Esophagus (tissue), 2 donors: Measurements from ENCODE around the gene CXorf66. TPM values are rescaled to one million over a fixed set of nuclear protein-coding genes. Genes with fewer than 3 reads are reported as not detected.

Source experiments
- H3K27ac ChIP-seq, 2 donors: one replicate each; pipeline ENCODE4 v1.5.1; 2013; ENCODE audit warnings: low read depth in 2 of 2, mild to moderate bottlenecking in 2 of 2, inconsistent platforms in 1 of 2, low read length in 1 of 2, moderate library complexity in 1 of 2
- H3K27me3 ChIP-seq, 2 donors: one replicate each; pipeline ENCODE4 v1.6.1; 2013; ENCODE audit warnings: low read length in 2 of 2, control low read depth in 1 of 2, mild to moderate bottlenecking in 1 of 2; ENCODE audit not compliant: insufficient read depth in 2 of 2, control insufficient read depth in 1 of 2
- H3K36me3 ChIP-seq, 2 donors: one replicate each; pipeline ENCODE4 v1.6.1; 2013; ENCODE audit warnings: low read length in 1 of 2; ENCODE audit not compliant: control insufficient read depth in 2 of 2, insufficient read depth in 2 of 2
- H3K4me1 ChIP-seq, 2 donors: one replicate each; pipeline ENCODE4 v1.6.1; 2013; ENCODE audit warnings: low read length in 1 of 2; ENCODE audit not compliant: control insufficient read depth in 2 of 2, insufficient read depth in 2 of 2
- H3K4me3 ChIP-seq, 2 donors: one replicate each; pipeline ENCODE4 v1.5.1; 2013; ENCODE audit warnings: low read length in 2 of 2, mild to moderate bottlenecking in 2 of 2, low read depth in 1 of 2, moderate library complexity in 1 of 2
- H3K9me3 ChIP-seq, 2 donors: one replicate each; pipeline ENCODE4 v1.6.1; 2013; ENCODE audit warnings: mild to moderate bottlenecking in 2 of 2, low read depth in 1 of 2, low read length in 1 of 2, moderate library complexity in 1 of 2; ENCODE audit not compliant: control insufficient read depth in 2 of 2, insufficient read depth in 1 of 2
- WGBS, 2 donors: extraction: QIAGEN DNeasy Blood & Tissue Kit; methylation state at CpG; one replicate each; pipeline ENCODE4 v1.1.7; 2013; 5-methylcytosine and 5-hydroxymethylcytosine counted together
- polyA plus RNA-seq, 2 donors: library from polyadenylated mRNA; stranded (reverse); fragments of 200-250 nt; gene quantifications; one replicate each; pipeline ENCODE4 v1.2.3, GENCODE V29; 2013
- donor health status: healthy with polysubstance abuse.
- donor health status: Bipolar disorder and iron deficiency.

The CXorf66 gene
- polyA plus RNA-seq, 2 donors, result not detected

GRCh38 chrX:139905743-139906142 lies 59.6 kb downstream of the CXorf66 start:
- H3K27me3 ChIP-seq, result no peaks in the 10 kb centered on the region
- no peak overlapping the region for H3K4me3 ChIP-seq
- no peaks in the 10 kb centered on the region for H3K36me3 ChIP-seq
- 80 to 88% methylated on average over 2 of the region's 2 CpGs for whole genome bisulfite sequencing, 2 donors
- no peaks in the 10 kb centered on the region for H3K4me1 ChIP-seq
- no peak overlapping the region for H3K27ac ChIP-seq
- no peaks in the 10 kb centered on the region for H3K9me3 ChIP-seq

Other genes starting within 250 kb of the CXorf66 start
- 1 to 10 TPM; 1.7 to 3.4 TPM for gene ATP11C, start 32.5 kb downstream of the CXorf66 start, polyA plus RNA-seq